Suprapubic skin (tissue), 4 donors: ENCODE results near the gene HSD3B1.

Source experiments
- CTCF ChIP-seq, 2 donors: fragments of 200-600 bp in 1 of 2; fragments of 450-650 bp in 1 of 2; sonication (generic) in 1 of 2; IDR thresholded peaks; one replicate each; pipeline ENCODE4 v1.5.1; 2016 to 2019; ENCODE audit warnings: antibody characterized with exemption in 2 of 2, mild to moderate bottlenecking in 1 of 2, moderate library complexity in 1 of 2
- POLR2A ChIP-seq, 2 donors: fragments of 450-650 bp; IDR thresholded peaks; one replicate each; pipeline ENCODE4 v1.6.1; 2017; ENCODE audit warnings: antibody characterized with exemption in 2 of 2, mild to moderate bottlenecking in 2 of 2, moderate library complexity in 2 of 2
- POLR2AphosphoS5 ChIP-seq, 3 donors: sonication (generic); formaldehyde crosslinking; IDR thresholded peaks; one replicate each; pipeline ENCODE4 v1.6.1; 2017; ENCODE audit warnings: antibody characterized with exemption in 3 of 3

GRCh38 chr1:119542492-119542946 lies 35.5 kb downstream of the HSD3B1 start:
- no peak for TF ChIP-seq POLR2A (IDR thresholded peaks at IDR 0.05)
- no peak for TF ChIP-seq POLR2AphosphoS5 (IDR thresholded peaks at IDR 0.05)
- TF ChIP-seq CTCF (IDR thresholded peaks at IDR 0.05): no peak
